ENCODE results near the gene ZNRF1. TPM values are rescaled to one million over a fixed set of nuclear protein-coding genes. Genes with fewer than 3 reads are reported as not detected.
"Not testable (repeated sequence)": the region's sequence is repeated elsewhere in the genome, so short reads cannot be mapped to it uniquely, and the experiment has no call there.

The ZNRF1 gene
- total RNA-seq (2014; rRNA removed; shearing (Covaris generic)) = 20.7 and 27.2 TPM in 2 replicates

- Histone ChIP-seq H3K4me1 (replicated peaks) (peaks cover 30% of the 10 kb centered on the region), H3K36me3 (peaks cover 10% of the 10 kb centered on the region), H3K9me3 (replicated peaks) (no peaks in the 10 kb centered on the region; the same call in 1 of the 2 replicates), H3K27me3 (replicated peaks) (no peaks in the 10 kb centered on the region), H3K27ac (peak within 1 kb of the TSS; percentile 36), H3K4me3 (peak within 1 kb of the TSS; percentile 85)
- DNase-seq (ENCODE audit: low read depth in 1 of 2, low spot score in 2 of 2) = peak; percentile 73 to 89
These were observed at the start of gene ZNRF1 for GRCh38 chr16:74998481-74999218. Gene ZNRF1 (plus strand): TSS chr16:74999024. CDS start chr16:74999672, 648 bp downstream.

GRCh38 chr16:74949309-74949708, 49.5 kb upstream of the ZNRF1 start:
- Histone ChIP-seq H3K27me3 (replicated peaks) (no peaks in the 10 kb centered on the region), H3K9me3 (replicated peaks) (no peaks in the 10 kb centered on the region), H3K36me3 (peaks cover 33% of the 10 kb centered on the region), H3K4me3 (no peak overlapping the region), H3K27ac (no peak overlapping the region), H3K4me1 (replicated peaks) (no peaks in the 10 kb centered on the region)
- no peak for DNase-seq (ENCODE audit: low read depth in 1 of 2, low spot score in 2 of 2)

GRCh38 chr16:74950511-74950910, 48.3 kb upstream of the ZNRF1 start:
- H3K27me3 ChIP-seq (replicated peaks) = no peaks in the 10 kb centered on the region
- H3K4me1 ChIP-seq (replicated peaks) = no peaks in the 10 kb centered on the region
- peaks cover 43% of the 10 kb centered on the region for H3K36me3 ChIP-seq
- H3K4me3 ChIP-seq = no peak overlapping the region
- no peak for DNase-seq (ENCODE audit: low read depth in 1 of 2, low spot score in 2 of 2)
- no peak overlapping the region for H3K27ac ChIP-seq
- no peaks in the 10 kb centered on the region for H3K9me3 ChIP-seq (replicated peaks)

GRCh38 chr16:74951206-74951605, 47.6 kb upstream of the ZNRF1 start:
- Histone ChIP-seq H3K36me3 (peaks cover 48% of the 10 kb centered on the region), H3K4me1 (replicated peaks) (no peaks in the 10 kb centered on the region), H3K4me3 (no peak overlapping the region), H3K27me3 (replicated peaks) (no peaks in the 10 kb centered on the region), H3K27ac (no peak overlapping the region), H3K9me3 (replicated peaks) (no peaks in the 10 kb centered on the region)
- DNase-seq (ENCODE audit: low read depth in 1 of 2, low spot score in 2 of 2) = no peak

- DNase-seq (ENCODE audit: low read depth in 1 of 2, low spot score in 2 of 2) = no peak
- Histone ChIP-seq H3K4me1 (replicated peaks) (no peaks in the 10 kb centered on the region), H3K4me3 (no peak overlapping the region), H3K27me3 (replicated peaks) (no peaks in the 10 kb centered on the region), H3K27ac (no peak overlapping the region), H3K36me3 (peaks cover 48% of the 10 kb centered on the region), H3K9me3 (replicated peaks) (no peaks in the 10 kb centered on the region)
These were observed 47.1 kb upstream of the ZNRF1 start for GRCh38 chr16:74951681-74952080.

DNA sequence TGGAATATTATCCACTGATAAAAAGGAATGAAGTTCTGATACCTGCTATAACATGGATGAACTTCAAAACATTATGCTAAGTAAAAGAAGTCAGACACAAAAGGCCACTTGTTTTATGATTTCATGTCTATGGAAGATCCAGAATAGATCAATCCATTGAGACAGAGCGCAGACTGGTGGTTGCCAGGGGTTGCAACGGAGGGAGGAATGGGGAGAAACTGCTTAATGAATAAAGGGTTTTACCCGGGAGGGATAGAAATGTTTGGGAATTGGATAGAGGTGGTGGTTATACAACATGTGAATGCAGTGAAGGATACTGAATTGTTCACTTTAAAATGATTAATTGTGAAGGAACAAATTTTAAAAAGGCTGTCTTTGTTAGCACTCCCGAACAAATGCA, 44.1 kb upstream of the ZNRF1 start:
- Histone ChIP-seq H3K4me3 (no peak overlapping the region), H3K27ac (no peak overlapping the region), H3K27me3 (replicated peaks) (no peaks in the 10 kb centered on the region), H3K4me1 (replicated peaks) (no peaks in the 10 kb centered on the region), H3K9me3 (replicated peaks) (no peaks in the 10 kb centered on the region), H3K36me3 (peaks cover 29% of the 10 kb centered on the region)
- no peak for DNase-seq (ENCODE audit: low read depth in 1 of 2, low spot score in 2 of 2)

DNA sequence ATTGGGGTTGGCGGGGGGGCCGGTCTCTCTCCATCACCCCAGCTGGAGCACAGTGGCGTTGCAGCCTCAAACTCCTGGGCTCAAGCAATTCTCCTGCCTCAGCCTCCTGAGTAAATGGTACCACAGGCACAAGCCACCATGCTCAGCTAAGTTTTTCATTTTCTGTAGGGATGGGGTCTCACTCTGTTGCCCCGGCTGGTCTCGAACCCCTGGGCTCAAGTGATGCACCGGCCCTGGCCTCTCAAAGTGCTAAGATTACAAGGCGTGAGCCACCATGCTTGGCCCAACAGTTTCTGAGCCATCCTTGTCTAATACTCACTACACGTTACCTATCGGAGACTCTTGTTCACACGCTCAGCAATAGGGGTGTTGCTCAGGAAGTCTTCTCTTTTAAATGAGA, 25.5 kb upstream of the ZNRF1 start:
- no peak overlapping the region for H3K27ac ChIP-seq
- H3K4me3 ChIP-seq = no peak overlapping the region
- peaks cover 8% of the 10 kb centered on the region for H3K36me3 ChIP-seq
- DNase-seq (ENCODE audit: low read depth in 1 of 2, low spot score in 2 of 2) = no peak
- no peaks in the 10 kb centered on the region for H3K27me3 ChIP-seq (replicated peaks)
- no peaks in the 10 kb centered on the region for H3K4me1 ChIP-seq (replicated peaks)
- no peaks in the 10 kb centered on the region; the same call in 1 of the 2 replicates for H3K9me3 ChIP-seq (replicated peaks)

DNA sequence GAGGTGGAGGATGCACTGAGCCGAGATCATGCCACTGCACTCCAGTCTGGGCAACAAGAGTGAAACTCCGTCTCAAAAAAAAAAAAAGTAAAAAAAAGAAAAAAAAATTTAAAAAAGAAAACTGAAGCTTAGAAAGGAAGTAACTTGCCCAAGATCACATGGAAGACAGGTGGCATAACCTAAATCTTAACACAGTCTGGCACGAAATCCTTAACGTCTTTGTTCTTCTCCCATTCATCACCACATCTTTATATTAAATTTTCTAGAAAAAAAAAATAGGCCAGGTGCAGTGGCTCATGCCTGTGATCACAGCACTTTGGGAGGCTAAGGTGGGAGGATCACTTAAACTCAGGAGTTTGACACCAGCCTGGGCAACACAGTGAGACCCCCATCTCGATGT, 23.2 kb upstream of the ZNRF1 start:
- Histone ChIP-seq H3K4me3 (no peak overlapping the region), H3K27me3 (replicated peaks) (no peaks in the 10 kb centered on the region), H3K9me3 (replicated peaks) (no peaks in the 10 kb centered on the region), H3K36me3 (peaks cover 8% of the 10 kb centered on the region), H3K4me1 (replicated peaks) (no peaks in the 10 kb centered on the region), H3K27ac (no peak overlapping the region)
- no peak for DNase-seq (ENCODE audit: low read depth in 1 of 2, low spot score in 2 of 2)

- Histone ChIP-seq H3K27ac (no peak overlapping the region), H3K9me3 (replicated peaks) (no peaks in the 10 kb centered on the region), H3K4me3 (no peak overlapping the region), H3K4me1 (replicated peaks) (no peaks in the 10 kb centered on the region; the same call in 1 of the 2 replicates), H3K36me3 (peaks cover 9% of the 10 kb centered on the region), H3K27me3 (replicated peaks) (no peaks in the 10 kb centered on the region)
- DNase-seq (ENCODE audit: low read depth in 1 of 2, low spot score in 2 of 2) = no peak
These were observed 16.6 kb upstream of the ZNRF1 start for GRCh38 chr16:74982256-74982655.

- Histone ChIP-seq H3K27ac (peak overlapping the region; percentile 38; the same call in 1 of the 2 replicates), H3K4me1 (replicated peaks) (no peaks in the 10 kb centered on the region; the same call in 1 of the 2 replicates), H3K36me3 (peaks cover 9% of the 10 kb centered on the region), H3K4me3 (peak overlapping the region; percentile 72), H3K9me3 (replicated peaks) (no peaks in the 10 kb centered on the region), H3K27me3 (replicated peaks) (no peaks in the 10 kb centered on the region)
- no peak for DNase-seq (ENCODE audit: low read depth in 1 of 2, low spot score in 2 of 2)
These were observed 14.7 kb upstream of the ZNRF1 start for GRCh38 chr16:74984194-74984528.

DNA sequence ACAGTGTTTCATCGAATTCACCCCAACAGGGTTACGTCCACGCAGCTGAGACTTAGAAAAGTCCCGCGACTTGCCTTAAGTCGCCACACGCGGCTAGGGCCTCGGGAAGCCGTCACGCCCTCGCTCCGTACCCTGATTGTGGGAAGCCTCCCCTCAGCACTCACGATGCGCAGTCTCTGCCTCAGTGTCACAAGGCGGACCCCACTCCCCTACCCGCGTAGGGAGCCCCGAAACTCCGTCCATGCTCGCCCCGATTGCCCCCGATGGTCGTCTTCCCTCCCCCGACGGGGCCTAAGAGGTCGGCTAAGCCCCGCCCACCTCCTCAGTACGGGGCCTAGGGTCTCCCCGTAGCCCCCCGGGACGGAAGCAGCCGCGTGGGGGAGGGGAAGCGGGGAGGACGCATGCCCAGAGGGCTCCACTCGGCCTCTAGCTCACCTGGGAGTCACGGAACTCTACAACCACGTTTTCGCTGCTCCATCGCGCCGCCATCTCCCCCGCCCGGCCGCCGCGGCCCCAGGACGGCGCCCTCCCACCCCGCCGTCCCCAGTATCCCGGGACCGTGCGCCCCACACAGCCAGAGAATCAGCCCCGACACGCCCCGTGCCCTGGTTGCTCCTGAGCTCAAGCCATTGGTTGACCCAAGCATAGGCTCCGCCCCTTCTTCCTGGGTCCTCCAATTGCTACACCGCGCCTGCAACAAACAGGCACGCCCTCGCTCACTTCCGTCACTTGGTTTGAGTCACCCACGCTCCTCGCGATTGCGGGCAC, 14.1 kb upstream of the ZNRF1 start, which contains the start of gene WDR59:
Gene WDR59 (minus strand): TSS at position 595 of the 768 bp plus-strand sequence. CDS start 106 bp downstream, at position 489.
- DNase-seq (ENCODE audit: low read depth in 1 of 2, low spot score in 2 of 2) = peak; percentile 92 to 99
- Histone ChIP-seq H3K36me3 (peaks cover 9% of the 10 kb centered on the region), H3K27ac (peak within 1 kb of the TSS; percentile 38), H3K4me3 (peak within 1 kb of the TSS; percentile 72), H3K4me1 (replicated peaks) (no peaks in the 10 kb centered on the region; the same call in 1 of the 2 replicates), H3K27me3 (replicated peaks) (no peaks in the 10 kb centered on the region), H3K9me3 (replicated peaks) (no peaks in the 10 kb centered on the region)

DNA sequence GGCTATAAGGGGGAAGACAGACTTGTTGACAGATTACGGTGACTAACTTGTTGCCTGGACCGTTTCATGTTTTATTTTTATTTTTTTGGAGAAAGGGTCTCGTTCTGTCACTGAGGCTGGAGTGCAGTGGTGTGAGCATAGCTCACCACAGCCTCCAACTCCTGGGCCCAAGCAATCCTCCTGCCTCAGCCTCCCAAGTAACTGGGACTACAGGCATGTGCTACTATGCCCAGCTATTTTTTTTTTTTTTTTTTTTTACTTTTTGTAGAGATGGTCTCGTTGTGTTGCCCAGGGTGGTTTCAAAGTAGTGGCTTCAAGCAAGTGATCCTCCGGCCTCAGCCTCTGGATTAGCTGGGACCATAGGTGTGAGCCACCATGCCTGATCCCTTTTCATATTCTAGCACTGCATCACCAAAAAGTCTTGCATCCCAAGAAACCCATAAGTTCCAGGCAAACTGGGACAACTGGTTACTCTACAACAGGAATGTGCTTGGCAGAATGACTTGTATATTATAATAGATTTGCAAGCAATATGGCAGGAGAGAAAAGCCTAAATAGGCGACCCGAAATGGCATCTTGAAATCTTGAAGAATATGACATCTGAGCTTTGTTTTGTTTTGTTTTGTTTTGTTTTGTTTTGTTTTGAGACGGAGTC, 11.7 kb upstream of the ZNRF1 start:
- DNase-seq (ENCODE audit: low read depth in 1 of 2, low spot score in 2 of 2) = no peak
- peaks cover 9% of the 10 kb centered on the region for H3K36me3 ChIP-seq
- H3K27ac ChIP-seq = no peak overlapping the region
- H3K4me1 ChIP-seq (replicated peaks) = no peaks in the 10 kb centered on the region; the same call in 1 of the 2 replicates
- no peaks in the 10 kb centered on the region for H3K27me3 ChIP-seq (replicated peaks)
- no peak overlapping the region for H3K4me3 ChIP-seq
- H3K9me3 ChIP-seq (replicated peaks) = no peaks in the 10 kb centered on the region

DNA sequence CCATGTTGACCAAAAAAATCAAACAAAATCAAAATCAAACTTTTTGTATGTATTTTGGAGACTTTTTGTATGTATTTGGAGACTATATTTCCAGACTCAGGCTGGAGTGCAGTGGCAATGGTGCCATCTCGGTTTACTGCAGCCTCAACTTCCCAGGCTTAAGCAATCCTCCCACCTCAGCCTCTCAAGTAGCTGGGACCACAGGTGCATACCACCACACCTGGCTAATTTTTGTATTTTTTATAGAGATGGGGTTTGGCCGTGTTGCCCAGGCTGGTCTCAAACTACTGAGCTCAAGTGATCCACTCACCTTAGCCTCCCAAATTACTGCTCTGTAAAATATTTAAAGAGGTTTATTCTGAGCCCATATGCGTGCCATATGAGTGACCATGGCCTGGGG, 9.0 kb upstream of the ZNRF1 start:
- H3K27me3 ChIP-seq (replicated peaks); DNase-seq (ENCODE audit: low read depth in 1 of 2, low spot score in 2 of 2); H3K4me1 ChIP-seq (replicated peaks); H3K9me3 ChIP-seq (replicated peaks); H3K36me3 ChIP-seq; H3K4me3 ChIP-seq; H3K27ac ChIP-seq: not testable (repeated sequence)

DNA sequence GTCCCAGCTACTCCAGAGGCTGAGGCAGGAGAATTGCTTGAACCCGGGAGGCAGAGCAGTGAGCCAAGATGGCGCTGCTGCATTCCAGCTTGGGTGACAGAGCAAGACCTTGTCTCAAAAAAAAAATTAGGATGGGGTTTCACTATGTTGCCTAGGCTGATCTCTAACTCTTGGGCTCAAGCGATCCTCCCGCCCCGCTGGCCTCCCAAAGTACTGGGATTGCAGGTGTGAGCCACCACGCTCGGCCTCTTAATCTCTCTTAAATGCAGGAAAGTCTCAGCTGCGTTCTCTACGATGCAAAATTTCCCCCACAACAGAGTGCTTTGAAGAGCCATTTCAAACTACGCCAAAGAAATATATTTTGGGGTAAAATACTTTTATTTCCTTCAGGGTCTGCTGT, 8.0 kb upstream of the ZNRF1 start:
- Histone ChIP-seq H3K9me3 (replicated peaks) (no peaks in the 10 kb centered on the region), H3K27me3 (replicated peaks) (no peaks in the 10 kb centered on the region), H3K27ac (no peak overlapping the region), H3K4me3 (no peak overlapping the region), H3K4me1 (replicated peaks) (no peaks in the 10 kb centered on the region), H3K36me3 (no peaks in the 10 kb centered on the region)
- no peak for DNase-seq (ENCODE audit: low read depth in 1 of 2, low spot score in 2 of 2)
